ENCODE measurements around the gene MAP2K2.
"Not testable (repeated sequence)": the region's sequence is repeated elsewhere in the genome, so short reads cannot be mapped to it uniquely, and the experiment has no call there.

Gene MAP2K2

GRCh38 chr19:4129050-4129449, 5.1 kb upstream of the MAP2K2 start:
- not testable (repeated sequence) for DNase-seq

- not testable (repeated sequence) for DNase-seq
Measured at GRCh38 chr19:4127322-4127721, 3.4 kb upstream of the MAP2K2 start.

GRCh38 chr19:4124638-4125037, 716 bp upstream of the MAP2K2 start:
- no peak for DNase-seq

DNA sequence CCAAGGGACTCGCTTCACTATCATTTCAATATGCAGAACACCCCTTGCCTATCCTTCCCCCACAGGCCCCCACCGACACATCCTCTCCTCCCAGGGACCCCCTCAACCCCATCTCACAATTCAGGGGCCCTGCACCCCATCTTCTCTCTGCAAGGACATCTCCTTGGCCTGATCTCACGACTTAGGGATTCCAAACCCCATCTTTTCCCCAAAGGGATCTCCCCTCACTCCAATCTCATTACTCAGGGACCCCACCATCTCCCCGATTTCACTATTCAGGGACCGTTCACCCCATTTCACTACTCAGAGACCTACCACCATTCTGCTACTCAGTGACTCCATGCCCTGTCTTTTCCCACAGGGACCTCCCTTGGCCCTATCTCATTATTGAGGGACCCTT, 1.4 kb downstream of the MAP2K2 start:
- DNase-seq, result no peak

GRCh38 chr19:4121815-4122214, 2.1 kb downstream of the MAP2K2 start:
- DNase-seq, result no peak

DNA sequence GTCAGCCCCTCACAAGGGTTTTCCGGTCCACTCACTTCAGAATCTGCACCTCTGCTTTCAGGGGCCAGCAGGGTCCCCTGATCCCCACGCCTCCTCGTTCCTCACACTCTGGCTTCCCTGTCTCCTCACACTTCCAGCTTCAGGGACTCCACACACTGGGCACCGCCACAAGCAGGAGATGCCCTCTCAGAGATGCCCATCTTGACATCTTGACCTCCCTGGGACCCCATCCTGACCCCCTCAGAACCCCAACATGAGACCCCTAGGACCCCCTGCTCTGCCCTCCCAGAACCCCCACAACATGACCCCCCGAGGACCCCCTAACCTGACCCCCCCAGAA, 2.7 kb downstream of the MAP2K2 start:
- no peak for DNase-seq

DNA sequence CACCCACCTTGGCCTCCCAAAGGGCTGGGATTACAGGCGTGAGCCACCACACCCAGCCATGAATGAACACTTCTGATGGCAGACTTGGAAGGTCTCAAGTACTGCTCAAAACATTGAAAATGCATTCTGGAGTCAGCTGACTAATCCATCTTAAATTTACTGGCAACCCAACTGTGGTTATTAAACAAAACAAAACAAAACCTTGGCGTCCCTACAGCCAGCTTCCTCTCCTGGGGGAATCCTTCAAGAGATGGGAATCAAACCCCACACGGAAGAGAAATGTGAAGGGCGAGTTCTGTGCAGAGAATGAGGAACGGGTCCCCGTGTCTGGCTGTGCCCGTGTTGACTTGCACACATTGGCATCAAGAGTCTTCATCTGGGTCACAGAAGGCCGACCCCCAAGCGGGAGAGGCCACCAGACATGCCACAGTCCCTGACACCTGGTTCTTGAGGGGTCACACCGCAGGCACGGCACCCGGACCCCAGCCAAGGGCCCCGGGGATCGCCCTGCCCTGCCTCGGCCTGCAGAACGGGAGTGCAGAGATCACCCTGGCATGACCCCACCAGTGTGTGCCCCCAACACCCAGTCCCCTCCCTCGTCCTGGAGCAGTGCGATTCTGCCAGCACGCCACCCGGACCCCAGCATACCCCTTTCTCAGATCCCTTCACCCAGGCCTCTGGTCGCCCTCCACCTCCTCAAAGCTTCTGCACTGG, 3.2 kb downstream of the MAP2K2 start:
- DNase-seq, result peak; percentile 66

DNA sequence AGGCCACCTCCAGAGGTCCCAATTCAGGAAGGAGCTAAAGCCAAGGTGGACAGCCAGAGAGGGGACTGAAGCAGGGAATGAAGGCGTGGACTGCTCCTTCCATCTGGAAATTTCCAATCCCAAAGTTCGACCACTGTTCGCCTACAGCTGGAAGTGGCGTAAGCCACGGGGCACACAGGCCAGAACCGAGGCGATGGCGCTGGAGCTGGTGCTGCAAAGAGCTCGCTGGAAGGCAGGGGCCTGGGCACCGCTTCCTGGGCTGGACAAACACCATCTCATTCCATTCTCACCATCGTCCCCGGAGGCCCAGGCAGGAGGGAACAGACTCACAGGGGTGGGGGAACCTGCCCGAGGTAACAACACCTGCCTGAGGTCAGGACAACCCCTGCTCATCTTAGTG, 4.2 kb downstream of the MAP2K2 start:
- DNase-seq, result no peak

DNA sequence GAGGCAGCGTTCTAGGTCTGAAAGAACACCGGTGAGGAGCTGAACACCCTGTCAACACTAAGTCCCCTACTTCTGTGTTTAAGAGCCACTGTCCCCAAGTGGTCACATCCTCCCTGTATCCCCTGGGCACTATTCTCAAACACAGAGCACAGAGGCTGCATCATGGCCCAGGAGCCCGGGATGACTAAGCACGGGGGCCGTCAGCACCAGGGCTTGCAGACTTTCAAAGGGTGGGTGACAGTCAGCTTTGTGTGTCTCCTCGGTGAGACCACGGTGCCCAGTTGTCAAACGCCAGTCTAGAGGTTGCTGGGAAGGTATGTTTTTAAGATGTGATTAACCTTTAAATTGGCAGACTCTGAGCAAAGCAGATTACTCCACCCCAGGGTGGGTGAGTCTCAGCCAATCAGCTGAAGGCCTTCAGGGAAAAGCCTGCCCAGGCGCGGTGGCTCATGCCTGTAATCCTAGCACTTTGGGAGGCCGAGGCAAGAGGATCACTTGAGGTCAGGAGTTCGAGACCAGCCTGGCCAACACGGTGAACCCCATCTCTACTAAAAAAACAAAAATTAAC, 8.0 kb downstream of the MAP2K2 start:
- no peak for DNase-seq

- DNase-seq, result no peak
Measured at GRCh38 chr19:4115050-4115817, 8.7 kb downstream of the MAP2K2 start.

DNA sequence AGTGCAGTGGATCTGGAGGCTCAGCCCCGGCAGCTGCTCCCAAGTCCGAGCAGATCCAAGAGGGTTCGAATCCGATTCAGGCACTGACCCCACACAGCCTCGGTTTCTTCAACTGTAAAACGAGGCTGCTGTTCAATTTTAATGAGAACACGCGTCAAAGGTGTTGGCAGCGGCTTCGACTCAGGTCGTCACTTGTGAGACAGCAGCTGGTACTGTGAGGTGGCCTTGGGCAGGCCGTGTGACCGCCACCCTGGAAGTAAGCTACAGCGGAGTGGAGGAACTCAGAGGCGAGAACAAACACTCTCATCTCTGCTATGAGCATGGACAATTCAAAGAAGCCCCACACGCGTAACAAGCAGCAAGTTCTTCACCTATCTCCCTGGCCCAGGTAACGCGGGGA, 9.7 kb downstream of the MAP2K2 start:
- no peak for DNase-seq

DNA sequence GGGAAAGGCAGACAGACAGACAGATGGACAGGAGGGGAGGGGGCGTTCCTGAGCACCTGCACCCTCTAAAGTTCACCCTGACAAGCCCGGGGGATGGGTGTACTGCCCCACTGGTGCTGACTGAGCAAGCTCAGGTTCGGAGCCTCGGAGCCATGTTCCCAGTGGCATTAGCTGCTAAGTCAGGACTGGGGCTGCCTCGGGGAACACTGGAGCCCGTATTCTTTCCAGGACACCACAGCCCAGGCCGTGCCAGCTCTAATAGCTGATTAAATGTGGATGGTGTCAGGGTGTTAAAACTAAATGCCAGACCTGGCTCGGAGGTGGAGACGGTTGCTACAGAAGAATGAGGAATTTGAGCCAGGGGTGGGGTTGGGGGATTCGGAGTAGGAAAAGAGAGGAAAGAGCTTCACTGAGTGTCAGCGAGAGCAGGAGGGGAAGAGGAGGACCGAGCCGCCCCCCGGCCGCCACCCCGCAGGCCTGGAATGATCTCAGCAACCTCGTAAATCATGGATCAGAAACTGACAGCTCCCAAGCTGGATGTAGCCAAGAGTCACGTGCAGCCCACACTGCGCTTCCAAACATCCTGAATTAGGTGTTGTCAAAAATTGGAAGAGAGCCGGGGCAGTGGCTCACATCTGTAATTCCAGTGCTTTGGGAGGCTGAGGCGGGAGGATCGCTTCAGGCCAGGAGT, 10.4 kb downstream of the MAP2K2 start:
- DNase-seq, result no peak

GRCh38 chr19:4112367-4112766, 11.6 kb downstream of the MAP2K2 start:
- DNase-seq, result no peak

DNA sequence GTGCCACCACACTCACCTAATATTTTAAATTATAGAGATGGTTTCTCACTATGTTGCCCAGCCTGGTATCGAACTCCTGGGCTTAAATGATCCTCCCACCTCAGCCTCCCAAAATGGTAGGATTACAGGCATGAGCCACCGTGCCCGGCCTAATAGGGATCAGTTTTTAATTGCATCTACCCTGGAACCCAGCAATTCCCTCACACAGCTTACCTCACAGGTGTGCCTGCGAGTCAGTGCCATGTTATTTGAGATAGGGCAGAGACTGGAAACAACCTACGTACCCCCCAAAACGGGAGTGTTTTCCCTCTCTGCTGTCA, 14.3 kb downstream of the MAP2K2 start:
- no peak for DNase-seq

- no peak for DNase-seq
Measured at GRCh38 chr19:4108767-4109625, 14.9 kb downstream of the MAP2K2 start.

- peak; percentile 11 for DNase-seq
Measured at GRCh38 chr19:4103080-4103433, 20.9 kb downstream of the MAP2K2 start.

DNA sequence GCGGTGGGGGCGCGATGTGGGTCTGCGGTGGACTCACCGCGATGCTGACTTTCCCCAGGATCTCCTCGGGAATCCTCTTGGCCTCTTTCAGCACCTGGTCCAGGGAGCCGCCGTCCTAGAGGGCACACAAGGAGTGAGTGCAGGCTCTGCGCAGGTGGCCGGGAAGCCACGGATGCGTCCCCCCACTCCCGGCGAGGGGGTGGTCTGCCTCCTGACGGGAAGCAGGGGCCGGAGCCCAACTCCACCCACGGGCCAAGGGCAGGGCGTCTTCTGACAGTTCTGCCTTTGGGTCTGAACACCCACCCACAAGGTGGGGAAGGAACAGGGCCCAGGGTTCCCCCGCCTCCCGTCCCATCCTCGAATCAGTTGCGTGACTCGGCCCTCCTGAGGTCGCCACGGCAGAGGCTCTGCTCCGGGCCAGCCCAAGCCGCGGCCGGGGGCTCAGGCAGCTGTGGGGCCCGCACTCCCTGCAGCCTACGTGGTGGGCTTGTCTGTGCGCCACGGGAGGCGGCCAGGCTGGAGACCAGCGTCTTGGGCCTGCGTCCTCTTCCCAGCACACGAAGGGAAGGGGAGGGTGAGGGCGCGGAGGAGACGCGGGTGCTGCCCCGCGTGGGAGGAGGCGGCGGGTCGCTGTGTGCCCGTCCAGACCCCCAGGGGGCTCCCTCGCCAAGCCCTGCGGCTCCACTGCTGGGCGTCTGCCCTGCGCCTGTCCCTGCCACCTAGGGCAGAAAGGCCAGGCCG, 21.4 kb downstream of the MAP2K2 start:
- no peak for DNase-seq

DNA sequence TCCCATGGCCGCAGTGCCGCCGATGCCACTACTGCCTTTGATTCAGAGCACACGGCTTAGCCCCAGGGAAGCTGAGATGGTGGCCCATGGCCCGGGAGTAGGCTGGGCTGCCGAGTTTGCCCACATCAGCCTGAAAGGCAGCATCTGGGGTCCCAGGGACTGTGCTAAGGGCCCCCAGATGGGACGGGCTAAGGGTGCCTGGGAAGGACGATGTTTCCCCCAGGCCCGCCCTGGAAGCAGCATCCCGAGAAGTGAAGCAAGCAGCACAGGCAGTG, 22.5 kb downstream of the MAP2K2 start:
- no peak for DNase-seq

DNA sequence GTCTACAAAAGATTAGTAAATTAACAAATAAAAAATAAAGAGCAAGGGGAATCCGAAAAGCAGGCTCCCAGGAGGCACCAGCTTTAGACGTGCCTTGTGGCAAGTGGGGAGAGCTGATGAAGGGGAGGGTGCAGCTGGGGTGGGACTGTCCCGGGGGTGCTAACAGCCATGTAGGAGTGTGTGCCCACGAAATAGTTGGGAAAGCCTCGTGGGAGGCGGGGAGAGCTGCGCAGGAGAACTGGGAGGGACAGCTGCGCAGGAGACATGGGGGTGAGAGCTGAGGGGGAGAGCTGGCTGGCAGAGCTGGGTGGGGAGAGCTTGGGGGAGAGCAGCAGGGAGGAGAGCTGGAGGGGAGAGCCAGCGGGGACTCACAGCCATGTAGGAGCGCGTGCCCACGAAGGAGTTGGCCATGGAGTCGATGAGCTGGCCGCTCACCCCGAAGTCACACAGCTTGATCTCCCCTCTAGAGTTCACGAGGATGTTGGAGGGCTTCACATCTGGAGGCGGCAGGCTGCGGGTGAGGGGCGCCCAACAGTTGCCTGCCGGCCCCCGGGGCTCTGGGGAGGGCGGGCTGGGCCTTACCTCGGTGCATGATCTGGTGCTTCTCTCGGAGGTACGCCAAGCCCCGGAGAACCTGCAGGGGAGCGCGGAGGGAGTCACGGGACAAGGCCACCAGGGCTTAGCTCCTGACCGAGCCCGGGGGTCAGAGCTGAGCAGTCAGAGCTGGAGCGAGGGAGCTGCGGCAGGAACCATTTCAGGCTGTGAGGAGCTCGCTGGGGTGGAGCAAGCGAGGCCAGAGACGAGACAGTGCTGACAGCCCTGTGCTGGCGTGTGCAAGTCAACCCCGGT, 23.1 kb downstream of the MAP2K2 start:
- no peak for DNase-seq

DNA sequence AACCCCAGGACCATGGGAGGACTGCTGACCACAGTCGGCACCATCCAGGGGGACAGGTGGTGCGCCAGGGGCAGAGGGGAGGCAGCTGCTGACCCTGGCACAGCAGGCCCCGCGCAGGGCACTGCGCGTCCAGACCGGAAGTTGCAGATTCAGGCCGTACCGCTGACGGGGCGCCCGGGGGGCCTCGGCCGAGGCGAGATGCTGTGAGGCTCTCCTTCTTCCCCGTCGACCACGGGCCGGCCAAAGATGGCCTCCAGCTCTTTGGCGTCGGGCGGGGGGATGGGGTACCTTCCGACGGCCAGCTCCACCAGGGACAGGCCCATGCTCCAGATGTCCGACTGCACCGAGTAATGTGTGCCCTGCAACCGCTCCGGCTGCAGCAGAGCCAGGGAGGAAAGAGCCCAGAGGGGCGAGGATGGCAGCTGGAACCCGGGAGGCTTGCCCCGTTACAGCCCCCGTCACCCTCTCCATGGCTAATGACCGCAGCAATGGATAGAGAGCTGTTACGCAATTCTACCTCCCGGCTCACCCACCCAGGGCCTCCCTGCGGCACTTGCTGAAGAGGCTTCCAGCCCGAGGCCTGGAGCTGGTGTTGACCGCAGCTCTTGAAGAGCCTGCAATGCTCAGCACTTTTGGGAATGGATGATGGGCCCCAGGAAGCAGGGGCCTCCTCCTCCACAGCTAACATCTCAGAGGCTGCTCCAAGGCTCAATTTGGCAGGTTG, 24.7 kb downstream of the MAP2K2 start:
- no peak for DNase-seq

GRCh38 chr19:4098493-4098892, 25.4 kb downstream of the MAP2K2 start:
- DNase-seq, result no peak

Measured in fibroblast of skin of right biceps (primary cell).